GM18873 (cell line): ENCODE data around the gene CBR3.
A peak's percentile ranks its signal among the peaks of the same experiment; 100 is the strongest.
"Not testable (repeated sequence)": the region's sequence is repeated elsewhere in the genome, so short reads cannot be mapped to it uniquely, and the experiment has no call there.

Source experiments
- ATAC-seq: cut with Tn5 transposase; IDR thresholded peaks from one replicate; pipeline ENCODE4 v1.9.1; 2021; ENCODE audit warnings: mild to moderate bottlenecking, moderate library complexity, moderate number of reproducible peaks; ENCODE audit not compliant: unreplicated experiment, low FRiP score

CBR3 gene

GRCh38 chr21:36115138-36115730 lies 19.6 kb upstream of the CBR3 start:
- no peak for ATAC-seq

- ATAC-seq, result no peak
These were observed 17.6 kb upstream of the CBR3 start for GRCh38 chr21:36117286-36117741.

GRCh38 chr21:36120304-36120888 lies 14.5 kb upstream of the CBR3 start:
- no peak for ATAC-seq

- ATAC-seq, result no peak
These were observed 11.9 kb upstream of the CBR3 start for GRCh38 chr21:36122977-36123376.

- no peak for ATAC-seq
These were observed 10.5 kb upstream of the CBR3 start for GRCh38 chr21:36124395-36124794.

- no peak for ATAC-seq
These were observed 9.2 kb upstream of the CBR3 start for GRCh38 chr21:36125512-36126207.

- ATAC-seq, result no peak
These were observed 8.7 kb upstream of the CBR3 start for GRCh38 chr21:36126208-36126565.

- no peak for ATAC-seq
These were observed 8.2 kb upstream of the CBR3 start for GRCh38 chr21:36126621-36127110.

GRCh38 chr21:36127250-36127904 lies 7.5 kb upstream of the CBR3 start:
- no peak for ATAC-seq

GRCh38 chr21:36127977-36128376 lies 6.9 kb upstream of the CBR3 start:
- ATAC-seq, result no peak

GRCh38 chr21:36129219-36129618 lies 5.7 kb upstream of the CBR3 start:
- no peak for ATAC-seq

- not testable (repeated sequence) for ATAC-seq
These were observed 4.5 kb upstream of the CBR3 start for GRCh38 chr21:36130414-36130762.

GRCh38 chr21:36130839-36131238 lies 4.0 kb upstream of the CBR3 start:
- ATAC-seq, result not testable (repeated sequence)

GRCh38 chr21:36132696-36133095 lies 2.2 kb upstream of the CBR3 start:
- no peak for ATAC-seq

- ATAC-seq, result no peak
These were observed 668 bp downstream of the CBR3 start for GRCh38 chr21:36135391-36136102.

GRCh38 chr21:36139791-36140190 lies 4.9 kb downstream of the CBR3 start:
- not testable (repeated sequence) for ATAC-seq

- ATAC-seq, result peak; percentile 74
These were observed 6.6 kb downstream of the CBR3 start for GRCh38 chr21:36141513-36141925.

- ATAC-seq, result not testable (repeated sequence)
These were observed 9.4 kb downstream of the CBR3 start for GRCh38 chr21:36144233-36144632.

- ATAC-seq, result no peak
These were observed 10.4 kb downstream of the CBR3 start for GRCh38 chr21:36145259-36145658.

- no peak for ATAC-seq
These were observed 13.0 kb downstream of the CBR3 start for GRCh38 chr21:36147911-36148310.

- ATAC-seq, result no peak
These were observed 14.0 kb downstream of the CBR3 start for GRCh38 chr21:36148886-36149285.
